ENCODE measurements around the gene PRUNE2.

DNA sequence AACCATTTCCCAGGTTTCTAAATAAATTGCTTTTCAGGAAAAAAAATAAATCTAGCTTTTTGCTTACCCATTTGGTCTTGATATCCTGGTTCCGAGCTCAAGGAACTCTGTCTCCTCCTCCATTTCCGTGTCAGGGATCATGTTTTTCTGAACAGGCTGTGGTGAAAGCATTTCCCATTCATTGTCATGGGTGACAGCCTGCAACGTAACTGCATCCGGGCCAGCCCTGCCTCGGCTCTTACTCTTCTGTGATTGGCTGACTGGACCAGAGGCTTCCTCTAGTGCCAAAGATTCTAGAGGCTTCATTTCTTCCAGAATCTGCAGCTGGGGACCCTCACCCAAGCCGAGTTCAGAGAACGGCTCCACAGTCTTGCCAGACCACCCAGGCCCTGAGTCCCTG is 202.6 kb downstream of the PRUNE2 start:
- TF ChIP-seq, protein P1, sequence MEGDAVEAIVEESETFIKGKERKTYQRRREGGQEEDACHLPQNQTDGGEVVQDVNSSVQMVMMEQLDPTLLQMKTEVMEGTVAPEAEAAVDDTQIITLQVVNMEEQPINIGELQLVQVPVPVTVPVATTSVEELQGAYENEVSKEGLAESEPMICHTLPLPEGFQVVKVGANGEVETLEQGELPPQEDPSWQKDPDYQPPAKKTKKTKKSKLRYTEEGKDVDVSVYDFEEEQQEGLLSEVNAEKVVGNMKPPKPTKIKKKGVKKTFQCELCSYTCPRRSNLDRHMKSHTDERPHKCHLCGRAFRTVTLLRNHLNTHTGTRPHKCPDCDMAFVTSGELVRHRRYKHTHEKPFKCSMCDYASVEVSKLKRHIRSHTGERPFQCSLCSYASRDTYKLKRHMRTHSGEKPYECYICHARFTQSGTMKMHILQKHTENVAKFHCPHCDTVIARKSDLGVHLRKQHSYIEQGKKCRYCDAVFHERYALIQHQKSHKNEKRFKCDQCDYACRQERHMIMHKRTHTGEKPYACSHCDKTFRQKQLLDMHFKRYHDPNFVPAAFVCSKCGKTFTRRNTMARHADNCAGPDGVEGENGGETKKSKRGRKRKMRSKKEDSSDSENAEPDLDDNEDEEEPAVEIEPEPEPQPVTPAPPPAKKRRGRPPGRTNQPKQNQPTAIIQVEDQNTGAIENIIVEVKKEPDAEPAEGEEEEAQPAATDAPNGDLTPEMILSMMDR (IDR thresholded peaks at IDR 0.05) = no peak
- no peak for TF ChIP-seq POLR2A (IDR thresholded peaks at IDR 0.05)
